HCT116 (cell line): ENCODE results near the gene FRY. TPM values are rescaled to one million over a fixed set of nuclear protein-coding genes. Genes with fewer than 3 reads are reported as not detected.
"Not testable (repeated sequence)": the region's sequence is repeated elsewhere in the genome, so short reads cannot be mapped to it uniquely, and the experiment has no call there.

Experiments used
- ATAC-seq: fragments of 200-7000 bp; cut with Tn5 transposase; 2 replicates; pipeline ENCODE4 v1.9.1; 2020; ENCODE audit warnings: mild to moderate bottlenecking, moderate library complexity
- BruUV-seq: library from RNA; stranded (reverse); fragments of 400-500 nt; replicated peaks from 2 replicates; lab custom pipeline; 2021; lab: Mats Ljungman, UMichigan
- CTCF ChIA-PET: fragments of 300-600 bp; sonication (Branson Sonifier 250); formaldehyde crosslinking; loops from one replicate; lab custom pipeline; 2021; ENCODE audit warnings: antibody characterized with exemption; lab: Charles Lee
- POLR2A ChIA-PET: fragments of 300-600, 350-600 bp; sonication (Branson Sonifier 250); formaldehyde crosslinking; loops from one replicate; lab custom pipeline; 2021; ENCODE audit warnings: antibody characterized with exemption; lab: Charles Lee
- RAD21 ChIA-PET, 2 experiments: fragments of 300-600 bp; sonication (Branson Sonifier 250); formaldehyde crosslinking; loops; one replicate each; lab custom pipeline; 2023; ENCODE audit warnings: low total read pairs in 2 of 2; ENCODE audit not compliant: uncharacterized antibody in 2 of 2, unreplicated experiment in 2 of 2, low non-redundant PET in 1 of 2; lab: Charles Lee
- DNase-seq: peaks from one replicate; pipeline ENCODE4 v3.0.0-alpha.2; 2010; ENCODE audit warnings: low read depth, low spot score
- H2AFZ ChIP-seq: fragments of 200-600 bp; shearing (Covaris generic), sonication (generic); 2 replicates; pipeline ENCODE4 v1.6.1; 2017; ENCODE audit warnings: low read depth, mixed run types, mixed read lengths, antibody characterized with exemption, low read length; ENCODE audit not compliant: poor library complexity, severe bottlenecking
- H3K27ac ChIP-seq: 2 replicates; pipeline ENCODE4 v1.5.1; 2012; ENCODE audit warnings: low read depth, low read length
- H3K27me3 ChIP-seq: fragments of 200-600 bp; sonication (generic); 2 replicates; pipeline ENCODE4 v1.6.1; 2016; ENCODE audit warnings: mixed run types, low read length, mixed read lengths; ENCODE audit not compliant: insufficient read depth
- H3K36me3 ChIP-seq, 2 experiments: fragments of 200-500 bp in 1 of 2; fragments of 200-600 bp in 1 of 2; sonication (Bioruptor generic) in 1 of 2; sonication (generic) in 1 of 2; 2 replicates each; pipeline versions ENCODE4 v1.5.1 to v1.6.1; 2014 to 2016; ENCODE audit warnings: low read length in 2 of 2, inconsistent platforms in 1 of 2, mixed read lengths in 1 of 2, mixed run types in 1 of 2; ENCODE audit not compliant: insufficient read depth in 2 of 2, control insufficient read depth in 1 of 2
- H3K4me1 ChIP-seq, 2 experiments: fragments of 200-600 bp in 1 of 2; sonication (generic) in 1 of 2; 2 replicates each; pipeline versions ENCODE4 v1.5.1 to v1.6.1; 2012 to 2017; ENCODE audit warnings: low read length in 2 of 2, inconsistent platforms in 1 of 2, mild to moderate bottlenecking in 1 of 2, mixed read lengths in 1 of 2, mixed run types in 1 of 2, moderate library complexity in 1 of 2; ENCODE audit not compliant: insufficient read depth in 2 of 2, control insufficient read depth in 1 of 2
- H3K4me2 ChIP-seq: fragments of 200-600 bp; sonication (generic); 2 replicates; pipeline ENCODE4 v1.6.1; 2017; ENCODE audit warnings: mixed run types, low read length, mixed read lengths
- H3K4me3 ChIP-seq, 2 experiments: fragments of 200-600 bp in 1 of 2; sonication (generic) in 1 of 2; replicated peaks in 1 of 2; 2 replicates each; pipeline ENCODE4 v1.5.1; 2011 to 2016; ENCODE audit warnings: low read length in 2 of 2, control low read depth in 1 of 2, low read depth in 1 of 2, mild to moderate bottlenecking in 1 of 2, mixed read lengths in 1 of 2, mixed run types in 1 of 2
- H3K79me2 ChIP-seq: fragments of 200-600 bp; sonication (generic); 2 replicates; pipeline ENCODE4 v1.6.1; 2017; ENCODE audit warnings: mild to moderate bottlenecking, mixed run types, low read length, moderate library complexity, mixed read lengths; ENCODE audit not compliant: insufficient read depth
- H3K9ac ChIP-seq: fragments of 200-600 bp; sonication (generic); 2 replicates; pipeline ENCODE4 v1.6.1; 2016; ENCODE audit warnings: low read length, mixed read lengths
- H3K9me2 ChIP-seq: fragments of 200-600 bp; sonication (generic), shearing (Covaris generic); 2 replicates; pipeline ENCODE4 v1.6.1; 2017; ENCODE audit warnings: mixed run types, mild to moderate bottlenecking, moderate library complexity; ENCODE audit not compliant: insufficient read depth
- H3K9me3 ChIP-seq, 2 experiments: fragments of 200-500 bp in 1 of 2; fragments of 200-600 bp in 1 of 2; sonication (Bioruptor generic) in 1 of 2; sonication (generic) in 1 of 2; 2 replicates each; pipeline ENCODE4 v1.6.1; 2014 to 2017; ENCODE audit warnings: low read length in 2 of 2, mixed read lengths in 2 of 2, inconsistent platforms in 1 of 2, low read depth in 1 of 2, mild to moderate bottlenecking in 1 of 2, mixed run types in 1 of 2, moderate library complexity in 1 of 2; ENCODE audit not compliant: control insufficient read depth in 1 of 2, insufficient read depth in 1 of 2
- H4K20me1 ChIP-seq: fragments of 200-600 bp; sonication (generic), shearing (Covaris generic); 2 replicates; pipeline ENCODE4 v1.6.1; 2017; ENCODE audit warnings: mixed run types, mild to moderate bottlenecking, moderate library complexity; ENCODE audit not compliant: insufficient read depth
- POLR2AphosphoS5 ChIP-seq: IDR thresholded peaks from 2 replicates; pipeline ENCODE4 v1.6.1; 2011; ENCODE audit warnings: mild to moderate bottlenecking, low read depth, low read length, moderate library complexity
- SP1 ChIP-seq: IDR thresholded peaks from 2 replicates; pipeline ENCODE4 v1.6.1; 2012; ENCODE audit warnings: low read depth
- intact Hi-C: fragments of 100-400 bp; cut with micrococcal nuclease; formaldehyde crosslinking; loops from 2 replicates; pipeline ENCODE4 v1.10.0; 2022
- total RNA-seq: library from RNA; stranded (reverse); gene quantifications from one replicate; pipeline ENCODE4 v1.2.1, GENCODE V29; 2021; ENCODE audit not compliant: unreplicated experiment
- TF ChIP-seq, protein P1 (sequence below): IDR thresholded peaks from 2 replicates; pipeline ENCODE4 v1.6.1; 2012; ENCODE audit warnings: low read depth

The FRY gene
- total RNA-seq, 1 experiment from 2014 or later, result 1.4 TPM

DNA sequence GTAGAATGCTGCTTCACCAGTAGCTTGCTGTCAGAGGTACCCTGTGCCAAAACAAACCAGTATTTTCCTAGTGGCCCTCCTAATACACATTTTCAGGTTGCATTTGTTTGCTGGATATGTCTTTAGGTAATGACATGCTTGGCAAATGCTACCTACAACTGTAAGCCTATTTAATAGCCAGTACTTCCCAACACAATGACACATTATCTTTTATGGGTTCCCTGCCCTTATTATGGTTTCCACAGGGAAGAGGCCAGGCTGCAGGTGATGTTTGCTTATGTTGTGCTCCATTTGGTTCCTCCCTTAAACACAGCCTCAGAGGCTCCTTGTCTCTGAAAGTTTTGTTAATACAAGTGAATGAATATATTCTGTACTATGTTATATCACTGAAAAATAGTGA is 24.7 kb downstream of the FRY start:
- CTCF ChIA-PET, result no interaction called here
- no peaks in the 10 kb centered on the region for H3K9me3 ChIP-seq
- BruUV-seq, result no TSS peak

DNA sequence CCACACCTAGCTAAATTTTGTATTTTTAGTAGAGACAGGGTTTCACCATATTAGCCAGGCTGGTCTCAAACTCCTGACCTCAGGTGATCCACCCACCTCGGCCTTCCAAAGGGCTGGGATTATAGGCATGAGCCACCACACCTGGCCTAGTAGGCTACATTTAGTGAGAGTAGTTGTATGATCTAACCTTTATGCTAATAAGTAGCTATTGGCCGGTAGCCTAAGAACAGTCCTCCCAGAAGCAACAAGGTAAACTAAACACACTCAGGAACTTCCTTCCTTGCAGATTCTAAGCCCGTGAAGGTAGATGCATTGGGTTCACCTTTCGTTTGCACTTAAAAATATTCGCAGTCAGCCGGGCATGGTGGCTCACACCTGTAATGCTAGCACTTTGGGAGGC is 25.8 kb downstream of the FRY start:
- H2AFZ ChIP-seq, BruUV-seq, H3K36me3 ChIP-seq, H3K27me3 ChIP-seq, H3K79me2 ChIP-seq, H3K4me1 ChIP-seq, H3K27ac ChIP-seq, ATAC-seq, POLR2A ChIA-PET, H3K4me3 ChIP-seq, CTCF ChIA-PET, H3K9me2 ChIP-seq, H4K20me1 ChIP-seq, DNase-seq, intact Hi-C loops, H3K4me2 ChIP-seq, H3K9ac ChIP-seq, H3K9me3 ChIP-seq, RAD21 ChIA-PET: not testable (repeated sequence)

More for the DNA sequence above, 24.7 kb downstream of the FRY start:
- Histone ChIP-seq H4K20me1 (no peaks in the 10 kb centered on the region), H3K4me3 (no peak overlapping the region), H3K36me3 (no peaks in the 10 kb centered on the region), H3K9ac (no peak overlapping the region), H3K9me2 (no peaks in the 10 kb centered on the region), H3K27me3 (no peaks in the 10 kb centered on the region), H3K79me2 (no peaks in the 10 kb centered on the region), H3K27ac (no peak overlapping the region), H2AFZ (no peak overlapping the region), H3K4me1 (no peaks in the 10 kb centered on the region), H3K4me2 (no peak overlapping the region)
- ChIA-PET RAD21 (no interaction called here), POLR2A (no interaction called here)
- intact Hi-C loops, result no loop called here
- DNase-seq, result no peak
- no peak for ATAC-seq
- TF ChIP-seq POLR2AphosphoS5 (no peak), SP1 (no peak)
- TF ChIP-seq, protein P1, sequence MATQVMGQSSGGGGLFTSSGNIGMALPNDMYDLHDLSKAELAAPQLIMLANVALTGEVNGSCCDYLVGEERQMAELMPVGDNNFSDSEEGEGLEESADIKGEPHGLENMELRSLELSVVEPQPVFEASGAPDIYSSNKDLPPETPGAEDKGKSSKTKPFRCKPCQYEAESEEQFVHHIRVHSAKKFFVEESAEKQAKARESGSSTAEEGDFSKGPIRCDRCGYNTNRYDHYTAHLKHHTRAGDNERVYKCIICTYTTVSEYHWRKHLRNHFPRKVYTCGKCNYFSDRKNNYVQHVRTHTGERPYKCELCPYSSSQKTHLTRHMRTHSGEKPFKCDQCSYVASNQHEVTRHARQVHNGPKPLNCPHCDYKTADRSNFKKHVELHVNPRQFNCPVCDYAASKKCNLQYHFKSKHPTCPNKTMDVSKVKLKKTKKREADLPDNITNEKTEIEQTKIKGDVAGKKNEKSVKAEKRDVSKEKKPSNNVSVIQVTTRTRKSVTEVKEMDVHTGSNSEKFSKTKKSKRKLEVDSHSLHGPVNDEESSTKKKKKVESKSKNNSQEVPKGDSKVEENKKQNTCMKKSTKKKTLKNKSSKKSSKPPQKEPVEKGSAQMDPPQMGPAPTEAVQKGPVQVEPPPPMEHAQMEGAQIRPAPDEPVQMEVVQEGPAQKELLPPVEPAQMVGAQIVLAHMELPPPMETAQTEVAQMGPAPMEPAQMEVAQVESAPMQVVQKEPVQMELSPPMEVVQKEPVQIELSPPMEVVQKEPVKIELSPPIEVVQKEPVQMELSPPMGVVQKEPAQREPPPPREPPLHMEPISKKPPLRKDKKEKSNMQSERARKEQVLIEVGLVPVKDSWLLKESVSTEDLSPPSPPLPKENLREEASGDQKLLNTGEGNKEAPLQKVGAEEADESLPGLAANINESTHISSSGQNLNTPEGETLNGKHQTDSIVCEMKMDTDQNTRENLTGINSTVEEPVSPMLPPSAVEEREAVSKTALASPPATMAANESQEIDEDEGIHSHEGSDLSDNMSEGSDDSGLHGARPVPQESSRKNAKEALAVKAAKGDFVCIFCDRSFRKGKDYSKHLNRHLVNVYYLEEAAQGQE, result no peak
